ENCODE measurements around the gene CDC25C.
"Not testable (repeated sequence)": the region's sequence is repeated elsewhere in the genome, so short reads cannot be mapped to it uniquely, and the experiment has no call there.

The CDC25C gene

DNA sequence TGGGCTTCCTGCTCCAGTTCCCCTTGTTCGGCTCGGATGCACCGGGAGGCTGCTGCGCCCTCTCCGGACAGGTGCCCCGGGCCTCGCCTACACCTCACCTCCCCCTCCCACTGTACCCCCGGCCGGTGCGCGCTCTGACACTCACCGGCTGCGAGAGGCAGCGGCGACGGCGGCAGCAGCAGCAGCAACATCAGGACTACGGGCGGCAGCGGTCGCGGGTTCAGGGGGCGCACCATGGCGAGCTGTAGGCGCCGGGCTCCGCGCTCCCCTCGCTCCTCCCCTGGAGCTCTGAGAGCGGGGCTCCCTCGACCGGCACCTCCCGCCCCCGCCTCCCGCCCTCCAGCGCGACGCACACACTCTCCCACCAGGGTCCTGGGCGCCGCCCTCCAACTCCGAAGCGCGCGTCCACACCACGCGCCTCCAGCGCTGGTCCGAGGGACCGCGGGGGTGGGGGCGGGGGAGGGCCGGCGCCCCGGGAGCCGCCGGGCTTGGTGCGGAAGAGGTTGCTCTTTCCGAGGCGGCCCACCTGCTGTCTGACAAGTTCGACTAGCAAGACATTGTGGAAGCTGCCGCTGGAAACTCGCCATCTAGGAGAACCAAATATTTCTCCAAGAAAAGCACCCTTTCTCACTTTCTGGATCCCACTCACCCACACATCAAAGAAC is 57.3 kb downstream of the CDC25C start, which contains the start of gene GFRA3:
Gene GFRA3 (minus strand): TSS at position 433 of the 665 bp plus-strand sequence. CDS start 197 bp downstream, at position 236.
- no peak for DNase-seq

DNA sequence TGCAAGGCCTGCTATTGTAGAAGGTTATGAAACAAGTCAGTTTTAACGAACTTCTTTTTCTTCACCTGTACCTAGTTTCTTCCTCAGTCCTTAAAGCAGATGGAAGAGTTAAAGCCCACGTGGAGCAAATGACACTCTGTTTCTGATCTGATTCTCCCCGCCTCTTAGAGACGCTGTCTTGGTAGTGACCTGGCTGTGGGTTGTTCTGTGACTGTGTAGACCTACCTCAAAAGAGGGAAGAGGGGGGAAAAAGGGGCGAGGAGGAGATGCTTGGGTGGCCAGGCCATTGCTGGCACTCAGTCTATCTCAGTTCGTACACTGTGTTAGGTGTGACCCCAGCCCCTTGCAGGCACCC is 57.8 kb downstream of the CDC25C start:
- DNase-seq = no peak

DNA sequence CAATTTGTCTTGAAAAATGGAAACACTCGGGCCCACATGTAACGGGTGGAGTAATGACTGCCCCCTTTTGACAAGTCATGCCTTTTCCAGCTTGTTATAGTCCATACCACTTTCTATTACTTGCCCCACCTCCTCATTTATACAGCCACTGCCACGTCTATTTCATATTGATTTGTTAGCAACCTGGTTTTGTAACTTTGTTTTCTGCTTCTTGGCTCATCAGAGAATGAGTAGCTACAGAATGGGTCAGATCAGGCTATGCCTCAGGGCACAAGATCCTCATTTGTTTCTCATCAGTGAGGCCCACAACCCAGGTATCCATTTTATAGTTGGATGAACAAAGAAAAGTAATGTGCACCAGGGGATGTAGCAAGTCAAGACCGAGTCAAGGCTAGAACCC is 58.9 kb downstream of the CDC25C start:
- DNase-seq = no peak

DNA sequence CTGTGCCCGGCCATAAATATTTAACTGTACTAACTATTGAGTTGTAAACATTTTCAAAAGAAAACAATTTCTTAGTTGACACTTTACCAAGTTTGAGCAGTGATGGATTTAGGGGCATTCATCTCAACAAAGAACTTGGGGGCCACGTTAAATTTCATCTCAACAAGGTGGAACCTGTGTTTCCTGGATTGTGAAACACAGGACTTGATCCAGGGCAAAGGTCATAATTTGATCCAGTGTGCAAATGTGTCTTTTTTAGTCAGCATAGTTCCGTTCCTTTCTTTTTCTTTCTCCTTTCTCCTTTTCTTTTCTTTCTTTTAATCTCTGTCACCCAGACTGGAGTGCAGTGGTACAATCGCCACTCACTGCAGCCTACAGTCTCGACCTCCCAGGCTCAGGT is 60.3 kb downstream of the CDC25C start:
- no peak for DNase-seq

DNA sequence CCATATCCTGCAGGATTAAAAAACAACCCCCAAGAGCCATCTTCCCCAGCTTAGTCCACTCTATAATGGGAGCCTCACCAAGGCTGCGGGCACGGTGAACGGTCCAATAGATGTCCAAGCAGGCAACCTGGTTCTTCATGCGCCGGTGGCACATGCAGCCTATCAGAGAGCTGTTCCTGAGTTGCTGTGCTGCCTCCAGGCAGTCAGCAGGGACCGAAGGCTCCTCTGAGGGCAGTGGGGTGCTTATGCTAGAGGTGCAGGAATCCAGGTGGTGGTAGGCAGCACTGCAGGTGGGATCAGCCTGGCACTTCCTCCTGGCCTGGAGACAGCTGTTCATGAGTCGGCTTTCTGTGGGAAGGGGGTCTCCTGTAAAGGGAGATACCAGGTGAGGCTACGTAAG is 67.4 kb downstream of the CDC25C start:
- DNase-seq = no peak

DNA sequence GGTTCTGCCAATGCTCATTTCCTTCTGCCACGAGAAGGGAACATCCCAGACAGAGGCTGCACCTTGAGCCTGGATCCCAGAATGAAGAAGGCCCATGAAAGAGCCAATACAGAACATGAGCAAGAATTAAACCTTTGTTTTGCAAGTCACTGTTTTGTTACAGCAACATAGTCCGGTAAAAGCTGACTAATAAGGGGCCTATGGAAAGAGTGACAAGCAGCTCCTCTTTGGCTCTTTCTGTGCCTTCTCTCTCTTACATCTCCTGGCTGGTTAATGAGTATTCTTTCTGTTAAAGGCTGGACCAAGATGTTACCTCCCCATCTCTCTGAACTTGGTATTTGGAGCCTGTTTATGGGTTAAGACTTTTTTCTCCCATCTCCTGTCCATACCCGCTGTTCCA is 68.0 kb downstream of the CDC25C start:
- DNase-seq = no peak

DNA sequence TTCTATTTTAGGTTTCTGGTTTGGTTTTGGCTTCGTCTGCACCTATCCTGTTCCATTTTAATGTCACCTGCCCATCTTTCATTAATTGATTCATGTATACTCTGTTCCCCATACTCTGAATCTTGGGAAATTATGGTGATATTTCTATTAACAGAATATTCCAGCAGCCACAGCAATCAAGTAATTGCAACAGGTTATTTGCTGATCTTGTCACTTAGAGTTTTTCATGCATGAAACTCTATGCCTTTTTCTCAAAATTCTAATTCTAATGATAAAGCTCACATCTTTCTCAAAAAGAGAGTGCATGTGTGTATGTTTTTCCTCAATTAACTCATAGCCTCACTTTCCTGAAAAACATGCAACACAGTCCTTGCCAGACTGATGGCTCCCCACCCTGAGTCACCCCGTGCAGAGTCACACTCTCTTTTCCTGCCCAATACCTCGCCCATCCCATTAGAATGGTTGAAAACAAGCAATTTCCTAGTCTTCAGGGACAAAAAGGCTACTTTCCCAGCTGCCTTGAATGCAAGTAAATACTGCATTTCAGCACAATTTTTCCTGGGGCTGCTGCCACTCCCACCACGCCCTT is 72.8 kb downstream of the CDC25C start:
- DNase-seq = no peak

DNA sequence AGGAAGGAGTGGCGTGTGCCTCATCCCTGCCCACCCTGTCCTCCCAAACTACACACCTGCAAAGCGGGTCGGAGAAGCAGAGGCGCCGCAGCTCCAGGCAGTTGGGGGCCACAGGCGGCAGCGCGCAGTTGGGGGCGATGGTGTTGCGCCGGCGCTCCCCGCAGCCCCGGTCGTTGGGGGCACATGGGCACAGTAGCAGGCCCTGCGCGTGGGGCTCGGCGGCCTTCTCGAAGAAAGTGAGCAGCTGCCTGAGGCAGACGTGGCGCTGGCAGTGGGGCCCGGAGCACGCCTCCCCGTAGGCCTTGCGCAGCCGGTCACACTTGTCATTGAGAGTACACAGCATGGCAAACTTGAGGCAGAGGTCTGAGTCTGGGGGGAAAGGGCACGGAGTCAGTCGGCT is 74.0 kb downstream of the CDC25C start:
- no peak for DNase-seq

DNA sequence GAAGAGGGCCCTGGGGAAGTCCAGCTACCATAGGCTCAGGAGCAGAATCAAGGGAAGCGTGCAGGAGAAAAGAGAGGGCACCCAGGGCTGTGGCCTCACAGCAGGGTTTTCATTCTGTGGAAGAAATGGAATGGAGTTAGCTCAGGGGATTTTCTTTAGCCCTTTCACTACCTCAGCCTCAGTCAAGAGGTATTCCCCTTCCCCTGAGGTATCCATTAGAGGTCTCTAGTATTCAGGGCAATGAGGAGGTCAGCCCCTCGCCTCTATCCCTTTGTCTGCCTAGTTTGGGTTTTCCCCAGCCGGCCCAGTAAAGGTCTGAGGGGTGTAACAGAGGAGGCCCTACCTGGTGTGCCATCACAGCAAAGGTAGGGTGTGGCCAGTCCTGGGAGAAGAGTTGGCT is 78.7 kb downstream of the CDC25C start:
- DNase-seq = no peak

DNA sequence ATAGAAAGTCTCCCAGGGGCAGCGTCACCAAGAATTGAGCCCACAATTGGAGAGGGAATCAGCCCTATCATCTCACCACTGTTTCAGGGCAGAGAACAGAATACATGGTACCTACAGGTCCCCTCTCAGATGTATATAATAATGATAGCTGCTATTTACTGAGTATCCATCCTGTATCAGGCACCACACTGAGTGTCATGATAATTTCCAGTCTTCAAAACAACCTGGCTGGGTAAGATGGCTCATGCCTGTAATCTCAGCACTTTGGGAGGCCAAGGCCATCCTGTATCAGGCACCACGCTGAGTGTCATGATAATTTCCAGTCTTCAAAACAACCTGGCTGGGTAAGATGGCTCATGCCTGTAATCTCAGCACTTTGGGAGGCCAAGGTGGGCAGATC is 83.8 kb downstream of the CDC25C start:
- DNase-seq = not testable (repeated sequence)

DNA sequence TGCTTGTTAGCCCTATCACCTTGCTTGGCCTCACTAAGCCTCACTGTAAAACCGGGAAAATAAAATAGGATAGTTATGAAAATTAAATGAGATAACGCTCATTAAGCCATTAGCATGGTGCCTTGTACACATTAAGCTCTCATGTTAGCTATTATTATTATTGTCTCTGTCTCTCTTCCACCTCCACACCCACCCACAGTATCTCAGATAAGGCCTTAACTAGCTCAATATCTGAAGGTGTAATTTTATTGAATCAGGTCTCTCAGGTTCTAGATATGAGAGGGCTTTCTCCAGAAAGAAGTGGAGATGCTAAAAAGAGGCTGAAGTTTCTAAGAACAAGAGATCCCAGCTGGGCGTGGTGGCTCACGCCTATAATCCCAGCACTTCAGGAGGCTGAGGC is 84.8 kb downstream of the CDC25C start:
- DNase-seq = no peak

DNA sequence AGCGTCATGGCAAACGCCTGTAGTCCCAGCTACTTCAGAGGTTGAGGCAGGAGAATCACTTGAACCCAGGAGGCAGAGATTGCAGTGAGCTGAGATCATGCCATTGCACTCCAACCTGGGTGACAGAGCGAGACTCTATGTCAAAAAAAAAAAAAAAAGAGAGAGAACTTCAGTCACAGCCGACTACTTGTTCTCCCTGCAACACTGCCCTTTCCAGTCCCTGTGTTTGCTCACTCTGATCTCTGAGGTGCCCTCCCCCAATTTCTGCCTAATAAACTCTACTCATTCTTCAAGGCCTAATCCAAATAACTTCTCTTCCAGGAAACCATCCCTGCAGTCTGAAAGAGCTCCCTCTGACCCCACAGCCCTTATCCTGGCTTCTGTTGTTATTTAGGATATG is 85.3 kb downstream of the CDC25C start:
- no peak for DNase-seq

DNA sequence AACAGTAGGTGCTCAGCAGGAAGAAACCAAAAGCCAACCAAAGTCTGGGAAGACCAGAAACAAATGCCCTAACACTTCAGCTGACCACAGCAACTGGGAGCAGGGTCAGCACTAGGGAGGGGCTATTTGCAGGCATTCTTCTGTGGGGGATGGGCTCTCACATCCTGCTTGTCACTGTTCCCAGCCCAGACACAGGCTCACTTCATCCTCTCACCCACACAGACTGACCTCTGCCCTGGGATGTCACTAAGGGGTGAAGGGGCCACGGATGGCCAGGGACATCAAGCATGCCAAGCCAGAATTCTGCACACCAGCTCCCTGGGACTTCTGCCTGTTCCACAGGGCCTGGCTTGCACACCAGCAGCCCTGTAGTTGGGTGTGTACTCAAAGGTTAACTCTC is 85.9 kb downstream of the CDC25C start:
- no peak for DNase-seq

DNA sequence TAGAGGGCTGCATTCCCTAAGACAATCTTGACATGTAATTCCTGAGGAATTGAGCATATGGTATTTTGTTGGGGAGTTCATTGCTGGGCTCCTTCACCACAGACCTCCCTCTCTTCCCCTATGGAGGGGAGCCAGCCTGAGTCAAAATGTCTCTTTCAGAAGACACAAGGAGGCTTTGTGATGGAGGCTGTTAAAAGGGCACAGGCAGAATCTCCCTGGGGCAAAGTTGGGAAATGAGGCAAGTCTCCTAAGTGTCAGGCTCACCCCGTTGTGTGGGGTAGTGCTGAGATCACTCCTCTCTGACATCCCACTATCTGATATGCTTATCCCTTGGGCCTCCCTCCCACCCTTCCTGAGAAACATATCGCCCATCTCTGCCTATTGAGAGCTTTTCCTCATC is 87.8 kb downstream of the CDC25C start:
- no peak for DNase-seq

DNA sequence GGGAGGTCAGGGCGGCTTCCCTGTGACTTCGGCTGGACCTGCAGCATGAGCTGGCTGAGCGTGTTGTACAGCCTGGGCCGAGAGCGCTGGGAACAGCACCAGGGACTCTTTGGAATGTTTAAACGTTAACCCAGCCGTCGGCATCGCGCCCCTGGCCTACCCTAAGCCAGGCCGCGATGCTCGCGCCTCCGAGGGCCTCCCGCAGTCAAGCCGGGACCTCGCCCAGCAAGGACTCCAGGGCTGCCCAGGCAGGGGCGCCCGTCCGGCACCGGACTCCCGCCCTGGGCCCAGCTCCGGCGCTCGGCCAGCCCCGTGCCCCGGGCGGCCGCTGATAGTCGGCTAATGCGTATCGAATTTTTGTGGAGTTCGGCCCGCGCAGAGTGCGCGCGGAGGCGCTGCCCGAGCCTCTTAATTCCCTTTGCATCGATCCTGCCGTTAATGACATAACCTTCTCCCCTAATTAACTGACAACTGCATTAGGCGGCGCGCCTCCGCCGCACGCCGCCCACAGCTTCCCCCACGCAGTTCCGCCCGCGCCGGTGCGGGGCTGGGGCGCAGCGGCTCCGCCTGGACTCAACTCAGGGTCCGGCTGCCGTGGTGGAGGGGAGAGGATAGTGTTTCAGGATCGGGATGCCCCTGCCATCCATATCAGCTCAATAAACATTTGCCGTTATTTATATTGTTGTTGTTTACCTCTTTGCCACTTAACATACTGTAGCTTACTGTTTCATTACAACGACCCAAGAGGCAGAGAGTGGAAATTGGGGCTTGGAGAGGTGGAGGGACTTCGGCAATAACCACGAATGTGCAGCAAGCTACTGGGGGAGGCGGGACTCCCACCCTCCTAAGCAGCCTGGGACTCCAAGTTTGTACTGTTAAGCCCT is 89.7 kb downstream of the CDC25C start:
- no peak for DNase-seq

DNA sequence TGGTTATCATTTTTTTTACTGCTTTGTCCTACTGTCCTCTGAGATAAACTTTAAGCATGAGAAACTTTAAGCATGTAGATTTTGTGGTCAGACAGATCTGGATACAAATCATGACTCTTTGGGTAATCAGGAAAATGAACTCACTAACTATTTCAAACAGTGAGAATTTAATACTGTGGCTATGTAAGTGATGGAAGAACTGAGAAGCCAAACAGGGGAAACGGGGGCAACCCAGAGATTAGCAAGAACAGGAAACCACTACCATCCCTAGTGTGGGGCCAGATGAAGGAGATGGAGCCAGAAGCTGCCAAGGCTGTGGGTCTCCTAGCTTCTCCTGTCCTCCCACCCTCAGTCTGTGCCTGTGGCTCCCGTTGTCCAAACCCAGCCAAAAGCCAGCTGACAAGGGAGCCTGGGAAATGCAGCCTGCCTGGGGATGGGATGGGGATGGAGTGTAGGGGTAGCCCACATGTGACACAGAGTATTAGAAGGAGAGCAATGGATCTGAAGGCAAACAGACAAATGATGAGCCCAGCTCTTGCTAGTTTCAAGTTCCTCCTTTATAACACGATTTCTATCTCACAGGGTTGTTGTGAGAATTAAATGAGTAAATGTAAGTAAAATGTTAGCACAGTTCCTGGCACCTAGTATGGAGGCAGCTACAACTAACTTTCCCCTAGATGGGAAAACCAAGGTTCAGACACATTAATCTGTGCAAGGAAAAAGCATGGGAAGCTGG is 90.8 kb downstream of the CDC25C start:
- no peak for DNase-seq

DNA sequence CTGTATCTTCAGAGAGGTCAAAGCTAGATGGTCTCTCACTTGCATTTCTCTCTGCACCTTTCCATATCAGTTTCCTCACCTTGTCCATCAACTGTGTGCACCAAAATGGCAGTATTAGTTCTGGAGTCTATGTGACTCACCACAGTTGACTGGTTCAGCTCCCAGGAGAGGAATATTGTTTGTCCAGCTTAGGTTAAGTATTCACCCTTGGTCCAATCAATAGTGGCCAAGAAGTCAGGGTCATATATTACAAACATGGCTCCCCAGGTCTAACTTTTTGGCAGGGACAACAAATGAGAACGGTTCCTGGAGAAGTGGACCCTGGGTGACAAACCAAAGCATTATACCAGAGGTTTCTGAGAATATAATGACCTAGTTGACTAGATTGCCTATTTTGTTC is 93.6 kb downstream of the CDC25C start:
- no peak for DNase-seq
